Retinal pigment epithelial cell (primary cell): ENCODE results near the gene GARIN3.

ENCODE experiments used
- DNase-seq: peaks from one replicate; pipeline ENCODE4 v3.0.0-alpha.2; 2010; ENCODE audit warnings: low read depth
- H3K4me3 ChIP-seq: 2 replicates; pipeline ENCODE4 v1.5.1; 2011; ENCODE audit warnings: mild to moderate bottlenecking, low read length, control low read depth, moderate library complexity
- TF ChIP-seq, protein P1 (sequence below): conservative IDR thresholded peaks from 2 replicates; pipeline ENCODE4 v1.5.1; 2011; ENCODE audit warnings: low read depth, low read length, control low read depth, inconsistent platforms

GARIN3 gene

GRCh38 chr5:157205708-157206107 lies 39.6 kb upstream of the GARIN3 start:
- H3K4me3 ChIP-seq = no peak overlapping the region
- TF ChIP-seq, protein P1, sequence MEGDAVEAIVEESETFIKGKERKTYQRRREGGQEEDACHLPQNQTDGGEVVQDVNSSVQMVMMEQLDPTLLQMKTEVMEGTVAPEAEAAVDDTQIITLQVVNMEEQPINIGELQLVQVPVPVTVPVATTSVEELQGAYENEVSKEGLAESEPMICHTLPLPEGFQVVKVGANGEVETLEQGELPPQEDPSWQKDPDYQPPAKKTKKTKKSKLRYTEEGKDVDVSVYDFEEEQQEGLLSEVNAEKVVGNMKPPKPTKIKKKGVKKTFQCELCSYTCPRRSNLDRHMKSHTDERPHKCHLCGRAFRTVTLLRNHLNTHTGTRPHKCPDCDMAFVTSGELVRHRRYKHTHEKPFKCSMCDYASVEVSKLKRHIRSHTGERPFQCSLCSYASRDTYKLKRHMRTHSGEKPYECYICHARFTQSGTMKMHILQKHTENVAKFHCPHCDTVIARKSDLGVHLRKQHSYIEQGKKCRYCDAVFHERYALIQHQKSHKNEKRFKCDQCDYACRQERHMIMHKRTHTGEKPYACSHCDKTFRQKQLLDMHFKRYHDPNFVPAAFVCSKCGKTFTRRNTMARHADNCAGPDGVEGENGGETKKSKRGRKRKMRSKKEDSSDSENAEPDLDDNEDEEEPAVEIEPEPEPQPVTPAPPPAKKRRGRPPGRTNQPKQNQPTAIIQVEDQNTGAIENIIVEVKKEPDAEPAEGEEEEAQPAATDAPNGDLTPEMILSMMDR = no peak
- DNase-seq = no peak

GRCh38 chr5:157204765-157205164 lies 38.7 kb upstream of the GARIN3 start:
- no peak for DNase-seq
- no peak overlapping the region for H3K4me3 ChIP-seq

GRCh38 chr5:157203417-157203816 lies 37.4 kb upstream of the GARIN3 start:
- TF ChIP-seq, protein P1 = no peak
- DNase-seq = no peak
- no peak overlapping the region for H3K4me3 ChIP-seq

More at GRCh38 chr5:157204765-157205164, 38.7 kb upstream of the GARIN3 start:
- TF ChIP-seq, protein P1 = no peak

GRCh38 chr5:157201857-157202256 lies 35.8 kb upstream of the GARIN3 start:
- no peak for DNase-seq
- H3K4me3 ChIP-seq = no peak overlapping the region
- TF ChIP-seq, protein P1 = no peak

- TF ChIP-seq, protein P1 = no peak
- DNase-seq = no peak
Observed at GRCh38 chr5:157198277-157198986, 32.4 kb upstream of the GARIN3 start.

DNA sequence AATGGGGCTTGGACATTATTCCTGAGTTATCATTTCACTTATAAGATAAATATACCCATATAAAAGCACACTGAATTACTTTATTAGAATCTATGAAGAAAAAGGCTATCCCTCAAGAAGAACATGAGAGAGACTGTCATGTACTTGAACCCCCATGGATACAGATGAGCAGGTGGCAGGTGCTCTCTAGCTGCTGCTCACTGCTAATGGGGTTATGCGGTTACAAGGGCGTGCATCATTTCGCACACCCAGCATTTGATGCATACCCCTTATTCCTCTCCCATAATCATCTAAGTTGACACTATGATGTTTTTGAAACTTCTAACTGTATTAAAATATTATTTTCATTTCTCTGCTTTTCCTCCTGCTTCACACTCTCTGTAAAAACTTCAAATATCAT lies 31.0 kb upstream of the GARIN3 start:
- TF ChIP-seq, protein P1 = no peak
- no peak overlapping the region for H3K4me3 ChIP-seq
- no peak for DNase-seq

More at GRCh38 chr5:157198277-157198986, 32.4 kb upstream of the GARIN3 start:
- no peak overlapping the region for H3K4me3 ChIP-seq

- DNase-seq = no peak
- no peak overlapping the region for H3K4me3 ChIP-seq
- TF ChIP-seq, protein P1 = no peak
Observed at GRCh38 chr5:157196045-157196444, 30.0 kb upstream of the GARIN3 start.
